Subcutaneous abdominal adipose tissue (tissue), 5 donors: ENCODE data around the gene PRIM1.

Experiments used
- H3K27ac ChIP-seq: one replicate; pipeline ENCODE4 v1.7.0; 2013; ENCODE audit warnings: low read depth, mild to moderate bottlenecking, inconsistent platforms, low read length, moderate library complexity
- H3K27me3 ChIP-seq, 5 donors: one replicate each; pipeline ENCODE4 v1.7.0; 2013; ENCODE audit warnings: low read length in 5 of 5, inconsistent platforms in 1 of 5; ENCODE audit not compliant: control insufficient read depth in 5 of 5, insufficient read depth in 4 of 5
- H3K36me3 ChIP-seq, 5 donors: one replicate each; pipeline ENCODE4 v1.7.0; 2013; ENCODE audit warnings: low read length in 5 of 5; ENCODE audit not compliant: control insufficient read depth in 5 of 5, insufficient read depth in 5 of 5
- H3K4me1 ChIP-seq, 5 donors: one replicate each; pipeline ENCODE4 v1.7.0; 2013; ENCODE audit warnings: low read length in 5 of 5, mild to moderate bottlenecking in 3 of 5, moderate library complexity in 1 of 5; ENCODE audit not compliant: control insufficient read depth in 5 of 5, insufficient read depth in 5 of 5
- H3K4me3 ChIP-seq, 5 donors: one replicate each; pipeline ENCODE4 v1.7.0; 2013; ENCODE audit warnings: low read length in 5 of 5, low read depth in 1 of 5
- H3K9ac ChIP-seq, 5 donors: one replicate each; pipeline ENCODE4 v1.7.0; 2013; ENCODE audit warnings: low read length in 5 of 5, mild to moderate bottlenecking in 4 of 5, moderate library complexity in 3 of 5
- H3K9me3 ChIP-seq, 5 donors: one replicate each; pipeline ENCODE4 v1.7.0; 2013; ENCODE audit warnings: low read length in 5 of 5; ENCODE audit not compliant: control insufficient read depth in 5 of 5
- donor health status: healthy.
- donor health status: healthy.
- donor health status: healthy.
- donor health status: healthy.
- donor health status: healthy.

Gene PRIM1

DNA sequence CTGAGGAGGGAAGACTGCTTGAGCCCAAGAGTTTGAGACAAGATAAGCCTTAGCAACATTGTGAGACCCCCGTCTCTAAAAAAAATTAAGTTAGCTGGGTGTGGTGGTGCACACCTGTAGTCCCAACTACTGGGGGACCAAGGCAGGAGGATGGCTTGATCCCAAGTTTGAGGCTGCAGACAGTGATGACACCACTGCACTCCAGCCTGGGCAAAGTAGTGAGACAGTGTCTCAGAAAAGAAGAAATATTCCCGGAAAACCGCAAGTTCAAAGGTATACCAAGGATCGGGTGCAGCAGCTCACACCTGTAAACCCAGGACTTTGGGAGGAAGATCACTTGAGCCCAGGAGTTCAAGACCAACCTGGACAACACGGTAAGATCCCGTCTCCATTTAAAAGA is 69.8 kb downstream of the PRIM1 start:
- no peak overlapping the region for H3K27ac ChIP-seq
- H3K36me3 ChIP-seq, result peaks cover 0 to 11% (median 3%) of the 10 kb centered on the region in 5 donors
- no peak overlapping the region for H3K4me3 ChIP-seq
- H3K9ac ChIP-seq, result no peak overlapping the region
- H3K9me3 ChIP-seq, result no peaks in the 10 kb centered on the region
- peaks cover 0 to 48% (median 45%) of the 10 kb centered on the region in 5 donors for H3K4me1 ChIP-seq
- H3K27me3 ChIP-seq, result no peaks in the 10 kb centered on the region
